ENCODE measurements around the gene ELF1.

- TF ChIP-seq CTCF (IDR thresholded peaks at IDR 0.05) (no peak), POLR2AphosphoS5 (IDR thresholded peaks at IDR 0.05) (no peak)
These were observed 17.4 kb downstream of the ELF1 start for GRCh38 chr13:41001695-41002094.
